SU-DHL-6 (cell line): ENCODE results near the gene NUBPL.

Experiments used
- EZH2phosphoT487 ChIP-seq: fragments of 200-600 bp; sonication (generic), shearing (Covaris generic); conservative IDR thresholded peaks from 2 replicates; pipeline ENCODE4 v1.6.1; 2018; ENCODE audit warnings: mild to moderate bottlenecking, antibody characterized with exemption, low read length, moderate library complexity, mixed read lengths
- TF ChIP-seq, protein P1 (sequence below): fragments of 200-600 bp; sonication (generic); IDR thresholded peaks from one replicate; pipeline ENCODE4 v1.5.1; 2017; ENCODE audit warnings: antibody characterized with exemption, mild to moderate bottlenecking, low read length, moderate library complexity; ENCODE audit not compliant: insufficient read depth, poor library complexity, severe bottlenecking

DNA sequence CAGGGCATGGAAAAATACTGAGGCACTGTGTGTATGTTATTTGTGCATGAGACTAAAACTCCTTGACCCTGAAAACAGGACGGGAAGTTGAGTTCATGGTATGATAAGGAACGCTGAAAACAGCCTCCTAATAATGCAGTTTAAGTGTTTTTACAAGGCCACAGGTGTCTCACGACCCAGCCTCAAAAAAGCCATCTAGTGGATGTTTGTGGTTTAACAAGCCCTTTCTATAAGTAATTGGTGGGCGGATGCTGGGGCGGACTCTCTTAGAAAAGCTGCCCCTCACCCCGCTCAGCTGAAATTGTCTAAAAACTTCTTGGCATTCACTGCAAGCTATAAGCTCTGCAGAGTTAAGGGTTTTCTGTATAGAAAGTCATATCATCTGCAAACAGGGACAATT is 184.5 kb downstream of the NUBPL start:
- TF ChIP-seq, protein P1, sequence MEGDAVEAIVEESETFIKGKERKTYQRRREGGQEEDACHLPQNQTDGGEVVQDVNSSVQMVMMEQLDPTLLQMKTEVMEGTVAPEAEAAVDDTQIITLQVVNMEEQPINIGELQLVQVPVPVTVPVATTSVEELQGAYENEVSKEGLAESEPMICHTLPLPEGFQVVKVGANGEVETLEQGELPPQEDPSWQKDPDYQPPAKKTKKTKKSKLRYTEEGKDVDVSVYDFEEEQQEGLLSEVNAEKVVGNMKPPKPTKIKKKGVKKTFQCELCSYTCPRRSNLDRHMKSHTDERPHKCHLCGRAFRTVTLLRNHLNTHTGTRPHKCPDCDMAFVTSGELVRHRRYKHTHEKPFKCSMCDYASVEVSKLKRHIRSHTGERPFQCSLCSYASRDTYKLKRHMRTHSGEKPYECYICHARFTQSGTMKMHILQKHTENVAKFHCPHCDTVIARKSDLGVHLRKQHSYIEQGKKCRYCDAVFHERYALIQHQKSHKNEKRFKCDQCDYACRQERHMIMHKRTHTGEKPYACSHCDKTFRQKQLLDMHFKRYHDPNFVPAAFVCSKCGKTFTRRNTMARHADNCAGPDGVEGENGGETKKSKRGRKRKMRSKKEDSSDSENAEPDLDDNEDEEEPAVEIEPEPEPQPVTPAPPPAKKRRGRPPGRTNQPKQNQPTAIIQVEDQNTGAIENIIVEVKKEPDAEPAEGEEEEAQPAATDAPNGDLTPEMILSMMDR, result no peak
- no peak for TF ChIP-seq EZH2phosphoT487
